HepG2 (cell line): ENCODE measurements around the gene ACRBP. TPM values are rescaled to one million over a fixed set of nuclear protein-coding genes. Genes with fewer than 3 reads are reported as not detected.

ENCODE experiments used
- HDAC6 ChIP-seq: fragments of 200-600 bp; sonication (generic); IDR thresholded peaks from 2 replicates; pipeline ENCODE4 v1.7.0; 2017; ENCODE audit warnings: mild to moderate bottlenecking, antibody characterized with exemption, low read length, low read depth
- MEIS1 ChIP-seq: sonication (generic); formaldehyde crosslinking; IDR thresholded peaks from 2 replicates; pipeline ENCODE4 v1.9.0; 2021; ENCODE audit warnings: mild to moderate bottlenecking, missing genetic modification reagents, moderate library complexity, borderline replicate concordance
- RCOR2 ChIP-seq: IDR thresholded peaks from 2 replicates; pipeline ENCODE4 v1.6.1; 2016; ENCODE audit warnings: missing biosample characterization, missing genetic modification reagents
- SALL1 ChIP-seq: sonication (generic); formaldehyde crosslinking; IDR thresholded peaks from 2 replicates; pipeline ENCODE4 v1.8.0; 2022; ENCODE audit warnings: mild to moderate bottlenecking, missing genetic modification reagents
- ZMYM4 ChIP-seq: sonication (generic); formaldehyde crosslinking; IDR thresholded peaks from 2 replicates; pipeline ENCODE4 v1.8.1; 2023; ENCODE audit warnings: mild to moderate bottlenecking, missing genetic modification reagents
- ZSCAN25 ChIP-seq: sonication (generic); formaldehyde crosslinking; IDR thresholded peaks from 2 replicates; pipeline ENCODE4 v1.8.0; 2022; ENCODE audit warnings: mild to moderate bottlenecking, missing genetic modification reagents
- polyA plus RNA-seq, 8 experiments: library from polyadenylated mRNA; depleted of rRNA in 3 of 8; stranded (reverse) in 7 of 8; unstranded in 1 of 8; fragments of >200 nt; fragmentation: Illumina TruSeq in 4 of 8; extraction: Trizol in 4 of 8; gene quantifications; 2 replicates each; pipeline versions ENCODE4 v1.2.1 to v1.2.3, GENCODE V29; 2011 to 2016; ENCODE audit warnings: low read depth in 4 of 8, missing spikeins in 1 of 8, mixed read lengths in 1 of 8; ENCODE audit not compliant: insufficient read depth in 1 of 8
- total RNA-seq, 5 experiments: library from RNA; depleted of rRNA; stranded (reverse); fragments of >200 nt; fragmentation: Illumina TruSeq; extraction: Trizol; gene quantifications; 2 replicates each; pipeline ENCODE4 v1.2.3, GENCODE V29; 2016; ENCODE audit warnings: low read depth in 1 of 5
- TF ChIP-seq, protein P1 (sequence below): sonication (generic); formaldehyde crosslinking; IDR thresholded peaks from 2 replicates; pipeline ENCODE4 v1.4.0; 2020; ENCODE audit warnings: mild to moderate bottlenecking, missing genetic modification reagents
- TF ChIP-seq, protein P2 (sequence below): sonication (generic); formaldehyde crosslinking; IDR thresholded peaks from 2 replicates; pipeline ENCODE4 v1.4.0; 2020; ENCODE audit warnings: mild to moderate bottlenecking, missing genetic modification reagents
- TF ChIP-seq, protein P3 (sequence below): sonication (generic); formaldehyde crosslinking; IDR thresholded peaks from 2 replicates; pipeline ENCODE4 v1.5.1; 2020; ENCODE audit warnings: mild to moderate bottlenecking, missing genetic modification reagents, borderline replicate concordance
- TF ChIP-seq, protein P4 (sequence below): sonication (generic); formaldehyde crosslinking; IDR thresholded peaks from 2 replicates; pipeline ENCODE4 v1.5.1; 2020; ENCODE audit warnings: missing genetic modification reagents, mild to moderate bottlenecking, borderline replicate concordance
- TF ChIP-seq, protein P5 (sequence below): sonication (generic); formaldehyde crosslinking; IDR thresholded peaks from 2 replicates; pipeline ENCODE4 v1.5.1; 2020; ENCODE audit warnings: missing genetic modification reagents, mild to moderate bottlenecking, borderline replicate concordance

The ACRBP gene
- total and polyA plus RNA-seq, 2 of the 13 experiments (the other 11 are each of a cell fraction or from before 2014, with no cell fraction given): 0.46 TPM; not detected in 1

DNA sequence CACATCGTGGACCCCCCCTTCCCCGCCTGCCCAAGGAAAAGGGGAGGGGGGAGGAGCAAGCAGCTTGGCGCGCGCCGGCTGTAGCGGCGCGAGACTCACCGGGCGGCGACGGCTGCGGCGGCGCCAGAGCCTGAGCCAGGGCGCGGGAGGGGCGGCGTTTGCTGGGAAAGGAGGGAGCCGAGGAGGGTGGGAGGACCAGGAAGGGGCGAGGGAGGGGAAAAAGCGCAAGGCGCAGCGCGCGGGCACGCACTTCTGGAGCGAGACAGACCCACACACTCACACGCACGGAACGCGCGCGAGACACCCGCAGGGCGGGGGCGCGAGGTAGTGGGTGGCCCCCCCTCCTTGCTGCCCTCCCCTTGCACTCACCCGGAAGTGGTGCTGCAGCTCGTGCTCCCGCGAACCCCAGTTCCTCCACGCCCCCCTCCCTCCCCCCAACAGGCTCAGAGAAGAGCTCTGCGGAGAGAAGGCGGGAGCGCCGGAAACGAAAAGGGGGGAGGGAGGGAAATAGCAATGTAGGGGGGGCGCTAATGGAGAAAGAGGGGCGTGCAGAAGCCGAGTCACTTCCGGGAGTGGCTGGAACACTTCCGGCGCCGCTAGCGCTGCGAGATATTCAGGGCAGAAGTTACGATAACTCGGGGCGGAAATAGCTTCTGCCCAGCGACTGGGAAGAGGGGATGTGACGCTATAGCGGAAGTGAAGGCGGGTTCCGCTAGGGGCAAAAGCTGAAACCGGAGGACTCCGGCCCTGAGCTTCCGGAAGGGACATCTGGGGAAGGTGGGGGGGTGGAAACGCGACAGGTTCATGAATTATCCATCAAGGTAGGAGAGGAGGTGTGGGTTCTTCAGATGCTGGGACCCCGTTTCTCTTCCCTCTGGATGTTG is 42.0 kb upstream of the ACRBP start, which contains the start of gene ZNF384 (continued):
- TF ChIP-seq, protein P1, sequence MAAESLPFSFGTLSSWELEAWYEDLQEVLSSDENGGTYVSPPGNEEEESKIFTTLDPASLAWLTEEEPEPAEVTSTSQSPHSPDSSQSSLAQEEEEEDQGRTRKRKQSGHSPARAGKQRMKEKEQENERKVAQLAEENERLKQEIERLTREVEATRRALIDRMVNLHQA (CRISPR knock-in tag): no peak
- TF ChIP-seq, protein P2, sequence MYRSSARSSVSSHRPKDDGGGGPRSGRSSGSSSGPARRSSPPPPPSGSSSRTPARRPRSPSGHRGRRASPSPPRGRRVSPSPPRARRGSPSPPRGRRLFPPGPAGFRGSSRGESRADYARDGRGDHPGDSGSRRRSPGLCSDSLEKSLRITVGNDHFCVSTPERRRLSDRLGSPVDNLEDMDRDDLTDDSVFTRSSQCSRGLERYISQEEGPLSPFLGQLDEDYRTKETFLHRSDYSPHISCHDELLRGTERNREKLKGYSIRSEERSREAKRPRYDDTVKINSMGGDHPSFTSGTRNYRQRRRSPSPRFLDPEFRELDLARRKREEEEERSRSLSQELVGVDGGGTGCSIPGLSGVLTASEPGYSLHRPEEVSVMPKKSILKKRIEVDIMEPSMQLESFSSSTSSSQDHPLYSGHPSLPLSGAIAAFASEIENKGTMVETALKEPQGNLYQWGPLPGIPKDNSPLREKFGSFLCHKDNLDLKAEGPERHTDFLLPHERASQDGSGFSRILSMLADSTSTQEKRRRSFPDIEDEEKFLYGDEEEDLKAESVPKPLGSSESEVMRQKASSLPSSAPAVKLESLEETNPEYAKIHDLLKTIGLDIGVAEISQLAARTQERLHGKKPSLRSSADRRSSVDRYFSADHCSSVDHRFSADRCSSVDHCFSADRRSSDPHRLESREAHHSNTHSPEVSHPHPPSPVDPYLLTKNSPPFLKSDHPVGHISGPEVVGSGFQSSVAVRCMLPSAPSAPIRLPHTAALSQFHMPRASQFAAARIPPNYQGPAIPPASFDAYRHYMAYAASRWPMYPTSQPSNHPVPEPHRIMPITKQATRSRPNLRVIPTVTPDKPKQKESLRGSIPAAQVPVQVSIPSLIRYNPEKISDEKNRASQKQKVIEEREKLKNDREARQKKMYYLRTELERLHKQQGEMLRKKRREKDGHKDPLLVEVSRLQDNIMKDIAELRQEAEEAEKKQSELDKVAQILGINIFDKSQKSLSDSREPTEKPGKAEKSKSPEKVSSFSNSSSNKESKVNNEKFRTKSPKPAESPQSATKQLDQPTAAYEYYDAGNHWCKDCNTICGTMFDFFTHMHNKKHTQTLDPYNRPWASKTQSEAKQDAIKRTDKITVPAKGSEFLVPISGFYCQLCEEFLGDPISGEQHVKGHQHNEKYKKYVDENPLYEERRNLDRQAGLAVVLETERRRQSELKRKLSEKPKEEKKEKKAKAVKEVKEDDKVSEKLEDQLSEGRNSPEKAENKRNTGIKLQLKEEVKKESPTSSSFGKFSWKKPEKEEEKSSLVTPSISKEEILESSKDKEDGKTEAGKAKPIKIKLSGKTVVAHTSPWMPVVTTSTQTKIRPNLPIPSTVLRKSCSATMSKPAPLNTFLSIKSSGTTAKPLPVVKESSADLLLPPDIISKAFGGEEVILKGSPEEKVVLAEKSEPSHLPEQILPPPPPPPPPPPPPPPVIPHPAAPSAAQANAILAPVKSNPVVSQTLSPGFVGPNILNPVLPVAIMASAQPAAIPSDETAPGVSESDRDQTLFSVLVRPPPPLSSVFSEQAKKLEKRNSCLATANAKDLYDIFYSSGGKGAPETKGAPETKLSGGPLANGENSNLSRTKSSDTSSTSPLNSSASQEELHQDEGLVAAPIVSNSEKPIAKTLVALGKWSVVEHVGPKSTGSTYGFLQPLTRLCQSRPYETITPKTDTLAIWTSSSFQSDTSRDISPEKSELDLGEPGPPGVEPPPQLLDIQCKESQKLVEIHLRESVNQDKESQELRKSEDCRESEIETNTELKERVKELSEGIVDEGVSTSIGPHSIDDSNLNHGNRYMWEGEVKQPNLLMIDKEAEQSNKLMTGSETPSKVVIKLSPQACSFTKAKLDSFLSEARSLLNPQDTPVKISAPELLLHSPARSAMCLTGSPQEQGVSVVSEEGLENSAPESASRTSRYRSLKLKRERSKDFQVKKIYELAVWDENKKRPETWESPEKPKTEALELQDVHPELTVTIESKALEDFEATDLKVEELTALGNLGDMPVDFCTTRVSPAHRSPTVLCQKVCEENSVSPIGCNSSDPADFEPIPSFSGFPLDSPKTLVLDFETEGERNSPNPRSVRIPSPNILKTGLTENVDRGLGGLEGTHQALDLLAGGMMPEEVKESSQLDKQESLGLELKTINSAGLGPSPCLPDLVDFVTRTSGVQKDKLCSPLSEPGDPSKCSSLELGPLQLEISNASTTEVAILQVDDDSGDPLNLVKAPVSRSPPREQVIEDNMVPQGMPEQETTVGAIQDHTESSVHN (CRISPR knock-in tag): no peak
- TF ChIP-seq SALL1 (CRISPR knock-in tag) (peak; percentile 16; the same call in 1 of the 2 replicates), RCOR2 (CRISPR knock-in tag) (no peak), MEIS1 (CRISPR knock-in tag) (no peak; the same call in 1 of the 2 replicates), ZSCAN25 (CRISPR knock-in tag) (no peak; the same call in 1 of the 2 replicates), ZMYM4 (CRISPR knock-in tag) (peak; percentile 20; the same call in 1 of the 2 replicates), HDAC6 (no peak)
- TF ChIP-seq, protein P3, sequence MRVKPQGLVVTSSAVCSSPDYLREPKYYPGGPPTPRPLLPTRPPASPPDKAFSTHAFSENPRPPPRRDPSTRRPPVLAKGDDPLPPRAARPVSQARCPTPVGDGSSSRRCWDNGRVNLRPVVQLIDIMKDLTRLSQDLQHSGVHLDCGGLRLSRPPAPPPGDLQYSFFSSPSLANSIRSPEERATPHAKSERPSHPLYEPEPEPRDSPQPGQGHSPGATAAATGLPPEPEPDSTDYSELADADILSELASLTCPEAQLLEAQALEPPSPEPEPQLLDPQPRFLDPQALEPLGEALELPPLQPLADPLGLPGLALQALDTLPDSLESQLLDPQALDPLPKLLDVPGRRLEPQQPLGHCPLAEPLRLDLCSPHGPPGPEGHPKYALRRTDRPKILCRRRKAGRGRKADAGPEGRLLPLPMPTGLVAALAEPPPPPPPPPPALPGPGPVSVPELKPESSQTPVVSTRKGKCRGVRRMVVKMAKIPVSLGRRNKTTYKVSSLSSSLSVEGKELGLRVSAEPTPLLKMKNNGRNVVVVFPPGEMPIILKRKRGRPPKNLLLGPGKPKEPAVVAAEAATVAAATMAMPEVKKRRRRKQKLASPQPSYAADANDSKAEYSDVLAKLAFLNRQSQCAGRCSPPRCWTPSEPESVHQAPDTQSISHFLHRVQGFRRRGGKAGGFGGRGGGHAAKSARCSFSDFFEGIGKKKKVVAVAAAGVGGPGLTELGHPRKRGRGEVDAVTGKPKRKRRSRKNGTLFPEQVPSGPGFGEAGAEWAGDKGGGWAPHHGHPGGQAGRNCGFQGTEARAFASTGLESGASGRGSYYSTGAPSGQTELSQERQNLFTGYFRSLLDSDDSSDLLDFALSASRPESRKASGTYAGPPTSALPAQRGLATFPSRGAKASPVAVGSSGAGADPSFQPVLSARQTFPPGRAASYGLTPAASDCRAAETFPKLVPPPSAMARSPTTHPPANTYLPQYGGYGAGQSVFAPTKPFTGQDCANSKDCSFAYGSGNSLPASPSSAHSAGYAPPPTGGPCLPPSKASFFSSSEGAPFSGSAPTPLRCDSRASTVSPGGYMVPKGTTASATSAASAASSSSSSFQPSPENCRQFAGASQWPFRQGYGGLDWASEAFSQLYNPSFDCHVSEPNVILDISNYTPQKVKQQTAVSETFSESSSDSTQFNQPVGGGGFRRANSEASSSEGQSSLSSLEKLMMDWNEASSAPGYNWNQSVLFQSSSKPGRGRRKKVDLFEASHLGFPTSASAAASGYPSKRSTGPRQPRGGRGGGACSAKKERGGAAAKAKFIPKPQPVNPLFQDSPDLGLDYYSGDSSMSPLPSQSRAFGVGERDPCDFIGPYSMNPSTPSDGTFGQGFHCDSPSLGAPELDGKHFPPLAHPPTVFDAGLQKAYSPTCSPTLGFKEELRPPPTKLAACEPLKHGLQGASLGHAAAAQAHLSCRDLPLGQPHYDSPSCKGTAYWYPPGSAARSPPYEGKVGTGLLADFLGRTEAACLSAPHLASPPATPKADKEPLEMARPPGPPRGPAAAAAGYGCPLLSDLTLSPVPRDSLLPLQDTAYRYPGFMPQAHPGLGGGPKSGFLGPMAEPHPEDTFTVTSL (CRISPR knock-in tag): no peak
- TF ChIP-seq, protein P4, sequence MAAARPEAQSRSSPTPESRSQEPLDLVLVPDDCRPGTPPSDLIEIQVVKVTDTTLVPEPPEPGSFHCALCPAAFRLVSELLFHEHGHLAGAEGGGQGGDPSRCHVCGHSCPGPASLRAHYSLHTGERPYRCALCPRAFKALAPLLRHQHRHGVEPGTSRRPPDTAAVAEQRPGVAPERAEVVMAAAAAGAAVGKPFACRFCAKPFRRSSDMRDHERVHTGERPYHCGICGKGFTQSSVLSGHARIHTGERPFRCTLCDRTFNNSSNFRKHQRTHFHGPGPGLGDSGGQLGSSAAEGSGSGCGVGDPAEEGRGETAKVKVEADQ (CRISPR knock-in tag): peak; percentile 75; the same call in 1 of the 2 replicates
- TF ChIP-seq, protein P5, sequence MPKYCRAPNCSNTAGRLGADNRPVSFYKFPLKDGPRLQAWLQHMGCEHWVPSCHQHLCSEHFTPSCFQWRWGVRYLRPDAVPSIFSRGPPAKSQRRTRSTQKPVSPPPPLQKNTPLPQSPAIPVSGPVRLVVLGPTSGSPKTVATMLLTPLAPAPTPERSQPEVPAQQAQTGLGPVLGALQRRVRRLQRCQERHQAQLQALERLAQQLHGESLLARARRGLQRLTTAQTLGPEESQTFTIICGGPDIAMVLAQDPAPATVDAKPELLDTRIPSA (CRISPR knock-in tag): 0 out of 2 replicates have a peak, but pooled peaks have one; percentile 28
